DMS114 treated with DMSO at 0.1 percent for 48 hours (cell line): Measurements from ENCODE around the gene MTA3.

Experiments
- DNase-seq: peaks from one replicate; lab custom pipeline; 2025; ENCODE audit not compliant: unreplicated experiment; lab: John Stamatoyannopoulos, UW

MTA3 gene

GRCh38 chr2:42784204-42784880, 215.9 kb downstream of the MTA3 start:
- DNase-seq: no peak

- DNase-seq: no peak
Observed at GRCh38 chr2:42786561-42787345, 218.3 kb downstream of the MTA3 start.

GRCh38 chr2:42787424-42787787, 219.0 kb downstream of the MTA3 start:
- DNase-seq: no peak

DNA sequence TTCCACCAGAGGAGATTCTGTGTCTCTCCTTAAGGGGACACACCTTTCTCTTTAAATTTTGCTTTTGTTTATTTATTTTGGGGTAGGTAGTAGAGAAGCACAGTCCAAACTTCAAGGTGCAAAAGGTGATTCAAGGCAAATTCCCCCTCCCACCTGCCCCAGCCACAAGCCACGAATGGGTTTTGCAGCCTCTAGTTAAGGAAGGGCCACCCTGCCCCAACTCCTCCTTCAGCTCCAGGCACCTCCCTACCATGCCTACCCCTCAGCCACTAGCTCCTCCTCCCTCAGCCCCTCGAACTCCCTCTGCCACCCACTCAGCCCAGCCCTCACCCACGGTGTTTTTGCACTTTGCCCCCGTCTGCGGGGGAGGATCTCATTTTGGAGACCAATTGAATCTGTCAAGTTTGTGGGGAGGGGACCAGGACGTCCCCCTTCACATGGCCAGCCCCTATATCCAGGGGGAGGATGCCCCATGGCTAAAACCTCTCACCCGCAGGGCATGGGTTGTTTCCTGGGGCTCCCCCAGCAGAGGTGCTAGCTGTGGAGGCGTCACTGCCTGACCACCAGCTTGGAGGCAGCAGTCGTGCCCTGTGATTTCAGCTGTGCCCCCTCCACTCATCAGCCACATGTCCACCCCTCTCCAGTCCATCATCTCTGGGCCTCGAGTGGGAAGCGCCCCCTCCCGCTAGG, 219.5 kb downstream of the MTA3 start:
- DNase-seq: no peak

DNA sequence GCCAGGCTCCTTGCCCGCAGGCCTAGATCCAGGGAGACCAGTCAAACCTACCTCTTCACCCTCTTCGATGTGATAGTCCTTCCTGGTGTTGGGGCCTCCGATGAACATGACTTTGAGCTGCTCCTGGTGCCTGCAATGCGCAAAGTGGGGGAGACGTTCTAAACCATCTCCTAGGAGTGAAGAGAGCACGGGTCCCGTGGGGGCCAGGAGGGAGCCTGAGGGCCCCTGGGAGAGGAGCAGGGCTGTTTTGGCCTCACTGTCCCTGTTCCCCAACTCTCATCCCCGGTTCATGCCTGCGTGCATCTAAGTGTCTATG, 220.0 kb downstream of the MTA3 start:
- no peak for DNase-seq

- DNase-seq: no peak
Observed at GRCh38 chr2:42788882-42789281, 220.4 kb downstream of the MTA3 start.

DNA sequence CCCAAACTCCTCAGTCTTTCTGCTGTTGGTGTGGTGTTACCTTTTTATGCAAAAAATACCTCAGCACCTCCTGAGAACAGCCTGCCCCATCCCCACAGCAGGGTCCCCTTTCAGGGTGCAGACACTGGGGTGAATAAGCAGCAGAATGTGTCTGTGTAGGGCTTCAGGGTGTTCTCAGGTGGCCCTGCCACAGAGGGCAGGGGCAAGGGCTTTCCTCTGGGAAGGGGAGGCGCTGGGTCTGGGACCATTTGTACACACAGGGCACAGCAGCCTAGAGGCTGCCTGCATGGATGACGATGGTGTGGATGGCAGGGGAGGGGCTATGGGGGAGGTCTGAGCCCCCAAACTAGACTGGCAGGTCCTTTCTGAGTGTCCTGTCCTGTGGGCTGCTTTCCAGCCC, 221.3 kb downstream of the MTA3 start:
- DNase-seq: no peak

- DNase-seq: no peak
Observed at GRCh38 chr2:42791606-42792005, 223.2 kb downstream of the MTA3 start.

- DNase-seq: no peak
Observed at GRCh38 chr2:42792087-42792582, 223.7 kb downstream of the MTA3 start.

DNA sequence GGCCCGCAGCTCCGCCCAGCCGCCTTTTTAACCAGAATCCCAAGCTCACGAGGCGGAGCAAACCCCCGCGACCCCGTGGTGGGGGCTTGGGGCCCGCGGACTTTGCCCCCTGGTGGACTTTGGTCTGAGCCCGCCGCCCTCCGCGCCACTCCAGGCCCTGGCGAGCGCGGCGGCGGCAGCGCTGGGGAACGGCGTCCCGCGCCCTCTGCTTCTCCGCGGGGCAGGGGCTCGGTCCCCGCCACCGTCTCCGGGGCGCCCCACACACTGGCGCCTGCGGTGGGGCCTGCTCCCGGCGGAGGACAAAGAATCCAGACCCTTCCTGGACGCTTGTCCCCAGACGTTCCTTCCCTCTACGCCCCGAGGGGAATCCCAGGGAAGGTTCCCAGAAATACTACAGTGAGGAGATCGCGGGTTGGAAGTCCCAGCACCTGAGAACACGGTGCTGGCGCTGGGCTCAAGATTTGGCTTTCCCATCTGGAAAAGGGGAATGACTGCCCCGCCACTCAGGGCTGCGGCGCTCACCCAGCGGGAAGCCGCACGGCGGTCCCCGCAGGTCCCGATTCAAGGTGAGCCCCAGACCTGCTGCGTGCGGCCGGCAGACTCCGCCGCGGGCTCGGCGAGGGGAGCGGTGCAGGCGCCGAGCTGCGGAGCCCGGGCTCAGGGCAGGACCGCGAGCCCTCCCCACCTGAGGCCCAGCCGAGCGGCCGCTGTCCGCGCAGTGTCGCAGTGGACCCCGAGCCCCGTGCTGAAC, 224.3 kb downstream of the MTA3 start, which contains the start of gene HAAO:
Gene HAAO, minus strand, starts transcription at position 1 of the 751 bp plus-strand sequence. CDS start 47 bp downstream, outside the sequence.
- no peak for DNase-seq

DNA sequence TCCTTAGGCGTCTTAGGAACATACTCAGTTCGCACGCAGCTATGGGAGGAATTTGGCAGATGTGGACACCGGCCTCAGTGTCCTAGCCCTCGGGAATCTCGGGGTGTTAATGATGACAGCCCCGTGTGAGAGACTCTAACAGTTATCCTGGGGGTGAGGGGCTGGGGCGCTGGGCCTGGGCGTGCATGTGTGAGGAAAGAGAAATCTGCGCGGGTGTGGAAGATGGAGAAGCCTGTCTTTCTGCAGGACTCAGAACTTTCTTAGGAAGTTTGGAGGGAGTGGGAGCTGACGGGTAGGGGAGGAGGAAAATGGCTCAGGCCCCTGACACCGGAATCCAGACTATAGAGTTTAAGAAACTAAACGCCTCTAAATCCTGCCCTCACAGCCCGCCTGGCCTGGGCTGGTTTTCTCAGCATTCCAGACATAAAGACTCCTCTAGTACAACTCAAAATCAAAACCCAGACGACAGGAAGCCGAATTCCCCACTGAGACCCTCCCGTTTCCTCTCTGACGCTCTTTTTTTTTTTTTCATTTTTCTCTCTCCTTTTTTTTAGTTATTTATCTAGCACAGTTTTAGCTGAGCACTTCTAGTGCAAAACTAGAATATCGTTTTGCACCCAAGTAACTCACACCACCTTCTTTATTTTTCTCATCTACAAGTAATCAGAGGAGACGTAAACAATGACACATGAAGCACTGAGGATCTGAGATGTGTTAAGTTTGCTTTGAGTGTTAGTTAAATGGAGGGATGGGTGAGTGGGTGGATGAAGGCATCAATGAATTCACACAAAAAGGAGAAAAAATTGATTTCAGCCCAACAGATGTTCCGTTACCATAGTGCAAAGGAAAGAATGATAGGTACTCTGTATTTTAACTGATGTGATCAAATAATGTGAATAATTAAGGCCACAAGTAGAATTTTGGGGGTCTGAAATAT, 225.2 kb downstream of the MTA3 start:
- no peak for DNase-seq

GRCh38 chr2:42794271-42795046, 226.0 kb downstream of the MTA3 start:
- peak; percentile 53 for DNase-seq

GRCh38 chr2:42795275-42795674, 226.8 kb downstream of the MTA3 start:
- no peak for DNase-seq

- no peak for DNase-seq
Observed at GRCh38 chr2:42795841-42796301, 227.4 kb downstream of the MTA3 start.

DNA sequence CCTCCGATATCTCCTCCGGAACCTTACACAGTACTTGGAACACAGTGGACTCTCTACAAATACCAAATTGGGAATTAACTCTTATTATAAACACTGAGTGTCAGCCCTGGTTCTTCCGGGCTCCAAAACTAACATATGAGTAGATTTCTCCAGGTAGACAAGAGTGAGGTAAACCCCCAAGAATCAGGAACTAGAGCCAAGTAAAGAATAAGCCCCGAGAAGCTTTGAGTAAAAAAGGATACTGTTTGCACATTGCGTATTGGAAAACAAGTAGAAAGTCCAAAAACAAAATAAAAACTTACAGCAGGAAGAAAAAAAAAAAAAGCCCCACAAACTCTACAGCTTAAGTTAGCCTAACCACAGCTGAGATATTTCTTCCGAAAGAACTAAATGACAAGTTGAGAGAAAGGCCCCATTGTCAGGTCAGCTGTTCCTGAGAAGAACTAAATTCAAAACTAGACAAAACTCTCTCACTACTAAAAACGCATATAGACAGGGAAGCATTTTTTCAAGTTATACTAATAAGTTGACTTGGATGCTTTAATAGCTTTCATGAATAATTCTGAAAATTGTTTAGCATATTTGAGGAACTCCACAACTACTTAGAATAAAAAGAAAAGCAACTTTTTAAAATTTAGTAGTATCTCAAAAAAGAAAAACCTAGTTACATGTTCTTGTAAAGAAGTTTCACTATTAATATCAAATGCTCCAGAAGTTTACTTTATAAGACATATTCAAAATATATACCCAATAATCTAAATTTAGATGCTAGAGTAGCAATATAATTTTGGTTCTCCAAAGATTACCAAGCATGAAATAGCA, 228.2 kb downstream of the MTA3 start:
- DNase-seq: no peak

- no peak for DNase-seq
Observed at GRCh38 chr2:42797281-42797680, 228.8 kb downstream of the MTA3 start.

GRCh38 chr2:42799881-42800280, 231.4 kb downstream of the MTA3 start:
- no peak for DNase-seq

DNA sequence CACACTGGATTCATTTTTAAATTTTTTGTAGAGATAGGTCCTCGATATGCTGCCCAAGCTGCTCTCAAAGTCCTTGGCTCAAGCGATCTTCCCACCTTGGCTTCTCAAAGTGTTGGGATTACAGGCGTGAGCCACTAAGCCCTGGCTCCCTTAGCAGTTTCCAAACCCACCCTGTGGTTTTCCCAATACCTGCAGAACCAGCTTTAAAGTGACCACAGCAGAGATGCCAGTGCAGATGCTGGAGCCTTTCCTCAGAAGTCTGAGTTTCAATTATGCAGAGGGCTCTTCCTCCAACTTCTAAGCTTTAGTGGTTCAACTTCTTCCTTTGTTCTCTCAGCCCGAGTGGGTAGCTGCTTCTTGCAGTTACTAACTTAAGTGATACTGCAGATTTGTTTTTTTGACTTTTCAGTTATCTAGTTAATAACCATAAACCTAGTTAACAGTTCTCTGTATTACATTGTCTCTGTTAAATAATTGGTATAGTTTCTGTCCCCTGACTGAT, 232.1 kb downstream of the MTA3 start:
- DNase-seq: no peak
